Activated CD8-positive, alpha-beta memory T cell treated with anti-CD3 and anti-CD28 coated beads for 1 hour (primary cell): ENCODE results near the gene NCKAP5.

Experiments used
- DNase-seq, 2 donors: peaks; one replicate each; pipeline ENCODE4 v3.0.0-alpha.2; 2020; ENCODE audit warnings: low read depth in 1 of 2; ENCODE audit errors: extremely low read depth in 1 of 2

NCKAP5 gene

GRCh38 chr2:133498662-133499585 is 69.3 kb downstream of the NCKAP5 start:
- no peak for DNase-seq

- no peak for DNase-seq
Measured at GRCh38 chr2:133497951-133498565, 70.2 kb downstream of the NCKAP5 start.

DNA sequence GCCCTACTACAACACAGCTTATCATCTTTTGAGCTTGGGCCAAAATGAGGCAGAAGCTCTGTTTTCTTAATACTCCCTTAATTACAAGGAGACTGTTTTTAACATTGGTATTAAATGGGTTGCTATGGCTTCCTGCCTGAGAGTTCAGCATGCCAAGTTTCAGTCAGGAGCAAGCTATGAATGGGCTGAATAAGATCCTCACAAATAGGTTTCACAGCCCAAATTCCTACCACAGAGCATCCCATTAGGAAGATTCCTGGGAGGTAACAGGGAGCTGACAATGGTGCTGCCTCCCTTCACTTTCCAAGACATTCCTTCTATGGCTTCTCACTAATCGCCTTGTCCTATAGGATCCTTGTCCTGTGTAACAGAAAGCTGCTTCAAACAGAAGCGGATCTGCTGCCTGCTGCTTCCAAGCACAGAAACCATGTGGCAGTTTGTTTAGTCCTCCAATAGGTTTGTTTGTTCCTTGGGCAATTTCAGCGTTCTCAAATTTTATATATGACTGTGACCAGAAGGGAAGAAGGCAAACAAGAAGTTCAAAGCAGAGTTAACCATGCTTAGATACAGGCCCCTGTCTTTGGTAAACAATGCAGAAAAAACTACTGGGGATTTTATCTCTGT is 70.9 kb downstream of the NCKAP5 start:
- no peak for DNase-seq

GRCh38 chr2:133496501-133497269 is 71.6 kb downstream of the NCKAP5 start:
- DNase-seq = no peak

- no peak for DNase-seq
Measured at GRCh38 chr2:133495226-133495625, 73.0 kb downstream of the NCKAP5 start.

- DNase-seq = no peak
Measured at GRCh38 chr2:133492719-133493380, 75.4 kb downstream of the NCKAP5 start.

- no peak for DNase-seq
Measured at GRCh38 chr2:133490411-133490980, 77.8 kb downstream of the NCKAP5 start.

- DNase-seq = no peak
Measured at GRCh38 chr2:133489641-133490410, 78.4 kb downstream of the NCKAP5 start.

- no peak for DNase-seq
Measured at GRCh38 chr2:133489146-133489545, 79.1 kb downstream of the NCKAP5 start.

GRCh38 chr2:133486771-133487191 is 81.5 kb downstream of the NCKAP5 start:
- no peak for DNase-seq

DNA sequence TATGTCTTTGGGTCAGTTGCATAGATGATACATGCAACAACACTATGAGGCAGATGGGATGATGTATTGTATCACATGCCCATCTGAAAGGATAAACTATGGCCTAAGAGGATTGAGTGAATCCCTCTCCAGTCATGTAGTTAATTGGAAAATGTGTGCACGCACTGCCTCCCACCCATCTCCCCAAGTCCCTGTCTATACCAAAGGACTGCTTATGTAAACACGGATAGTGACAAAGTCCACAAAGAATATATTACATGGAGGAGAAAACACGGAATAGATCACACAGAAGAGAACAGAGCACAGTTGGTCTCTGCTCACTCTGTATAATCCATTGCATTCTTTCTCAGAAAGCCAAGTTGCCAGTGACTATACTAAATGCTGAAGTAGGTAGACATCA is 82.4 kb downstream of the NCKAP5 start:
- DNase-seq = no peak

DNA sequence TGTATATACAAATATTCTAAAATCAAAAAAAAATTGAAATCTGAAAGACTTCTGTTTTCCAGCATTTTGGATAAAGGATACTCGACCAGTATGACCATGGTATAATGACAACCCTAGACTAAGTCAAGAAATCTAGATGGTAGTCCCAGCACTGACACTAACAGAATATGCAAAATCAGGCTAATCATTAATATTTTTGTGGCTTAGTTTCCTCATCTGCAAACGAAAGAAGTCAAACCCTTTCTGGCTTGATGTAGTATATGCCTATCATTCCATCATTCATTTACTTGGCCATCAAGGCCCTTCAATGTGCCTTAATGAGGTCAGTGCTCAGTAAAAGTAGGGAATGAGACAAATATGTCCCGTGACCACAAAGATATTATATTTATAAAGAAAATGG is 83.5 kb downstream of the NCKAP5 start:
- no peak for DNase-seq

- DNase-seq = no peak
Measured at GRCh38 chr2:133484106-133484505, 84.2 kb downstream of the NCKAP5 start.

DNA sequence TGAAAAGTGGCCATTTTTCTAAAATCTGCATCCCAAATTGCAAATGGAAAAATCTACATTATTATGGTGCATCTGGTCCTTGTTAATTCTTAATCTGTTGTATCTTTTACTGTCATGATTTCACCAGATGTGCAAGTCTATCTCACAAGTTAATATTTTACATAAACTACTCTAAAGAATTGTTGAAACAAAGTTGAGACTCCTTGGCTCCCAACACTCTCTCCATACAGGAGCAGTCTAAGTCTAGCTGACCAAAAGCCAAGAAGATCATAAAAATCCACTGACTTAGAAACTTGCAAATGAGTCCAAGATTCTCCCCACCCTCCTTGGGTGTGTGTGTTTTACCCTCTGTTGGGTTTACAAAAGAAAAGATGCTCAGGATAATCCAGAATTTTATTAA is 85.1 kb downstream of the NCKAP5 start:
- no peak for DNase-seq

GRCh38 chr2:133480707-133481429 is 87.4 kb downstream of the NCKAP5 start:
- DNase-seq = no peak

GRCh38 chr2:133477616-133477990 is 90.7 kb downstream of the NCKAP5 start:
- DNase-seq = no peak

GRCh38 chr2:133476931-133477615 is 91.2 kb downstream of the NCKAP5 start:
- DNase-seq = no peak

GRCh38 chr2:133476286-133476685 is 92.0 kb downstream of the NCKAP5 start:
- no peak for DNase-seq
